Natural killer cell treated with Interleukin-12 subunit alpha and Interleukin-12 subunit beta and Interleukin-15 and Interleukin-18, amount 100 ng/mL, for 72 hours (primary cell): ENCODE results near the gene TSPOAP1. TPM values are rescaled to one million over a fixed set of nuclear protein-coding genes. Genes with fewer than 3 reads are reported as not detected.

Experiments
- ATAC-seq, 2 donors: fragments of 150-1000 bp; cut with Tn5 transposase in 1 of 2; sonication (Bioruptor Pico), chemical (Tn5 transposase) in 1 of 2; 2 replicates each; pipeline ENCODE4 v1.10.0; 2021
- DNase-seq: peaks from one replicate; pipeline ENCODE4 v3.0.0; 2022; ENCODE audit warnings: low spot score
- H3K27ac Mint-ChIP-seq, 2 donors: 1 replicate in 1 of 2; 2 replicates in 1 of 2; pipeline ENCODE4 v1.8.0; 2022; ENCODE audit warnings: mixed read lengths in 2 of 2, mild to moderate bottlenecking in 1 of 2, moderate library complexity in 1 of 2
- H3K27me3 Mint-ChIP-seq, 2 donors: 1 replicate in 1 of 2; 2 replicates in 1 of 2; pipeline ENCODE4 v1.8.0; 2022; ENCODE audit warnings: mixed read lengths in 2 of 2
- H3K36me3 Mint-ChIP-seq: one replicate; pipeline ENCODE4 v1.8.0; 2022; ENCODE audit warnings: mixed read lengths
- H3K4me1 Mint-ChIP-seq, 2 donors: 1 replicate in 1 of 2; 2 replicates in 1 of 2; pipeline ENCODE4 v1.8.0; 2022; ENCODE audit warnings: low read depth in 2 of 2, mixed read lengths in 2 of 2, mild to moderate bottlenecking in 1 of 2
- H3K4me3 Mint-ChIP-seq: one replicate; pipeline ENCODE4 v1.8.0; 2022; ENCODE audit warnings: mixed read lengths
- H3K9me3 Mint-ChIP-seq: 2 replicates; pipeline ENCODE4 v1.8.0; 2022; ENCODE audit warnings: mixed read lengths
- total RNA-seq, 2 donors: library from RNA; stranded (reverse); gene quantifications; one replicate each; pipeline ENCODE4 v1.2.3, GENCODE V29; 2022

Gene TSPOAP1, protein sequence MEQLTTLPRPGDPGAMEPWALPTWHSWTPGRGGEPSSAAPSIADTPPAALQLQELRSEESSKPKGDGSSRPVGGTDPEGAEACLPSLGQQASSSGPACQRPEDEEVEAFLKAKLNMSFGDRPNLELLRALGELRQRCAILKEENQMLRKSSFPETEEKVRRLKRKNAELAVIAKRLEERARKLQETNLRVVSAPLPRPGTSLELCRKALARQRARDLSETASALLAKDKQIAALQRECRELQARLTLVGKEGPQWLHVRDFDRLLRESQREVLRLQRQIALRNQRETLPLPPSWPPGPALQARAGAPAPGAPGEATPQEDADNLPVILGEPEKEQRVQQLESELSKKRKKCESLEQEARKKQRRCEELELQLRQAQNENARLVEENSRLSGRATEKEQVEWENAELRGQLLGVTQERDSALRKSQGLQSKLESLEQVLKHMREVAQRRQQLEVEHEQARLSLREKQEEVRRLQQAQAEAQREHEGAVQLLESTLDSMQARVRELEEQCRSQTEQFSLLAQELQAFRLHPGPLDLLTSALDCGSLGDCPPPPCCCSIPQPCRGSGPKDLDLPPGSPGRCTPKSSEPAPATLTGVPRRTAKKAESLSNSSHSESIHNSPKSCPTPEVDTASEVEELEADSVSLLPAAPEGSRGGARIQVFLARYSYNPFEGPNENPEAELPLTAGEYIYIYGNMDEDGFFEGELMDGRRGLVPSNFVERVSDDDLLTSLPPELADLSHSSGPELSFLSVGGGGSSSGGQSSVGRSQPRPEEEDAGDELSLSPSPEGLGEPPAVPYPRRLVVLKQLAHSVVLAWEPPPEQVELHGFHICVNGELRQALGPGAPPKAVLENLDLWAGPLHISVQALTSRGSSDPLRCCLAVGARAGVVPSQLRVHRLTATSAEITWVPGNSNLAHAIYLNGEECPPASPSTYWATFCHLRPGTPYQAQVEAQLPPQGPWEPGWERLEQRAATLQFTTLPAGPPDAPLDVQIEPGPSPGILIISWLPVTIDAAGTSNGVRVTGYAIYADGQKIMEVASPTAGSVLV (N-terminal part only)
- total RNA-seq = 10 to 100 TPM; 54.0 to 82.3 TPM

DNA sequence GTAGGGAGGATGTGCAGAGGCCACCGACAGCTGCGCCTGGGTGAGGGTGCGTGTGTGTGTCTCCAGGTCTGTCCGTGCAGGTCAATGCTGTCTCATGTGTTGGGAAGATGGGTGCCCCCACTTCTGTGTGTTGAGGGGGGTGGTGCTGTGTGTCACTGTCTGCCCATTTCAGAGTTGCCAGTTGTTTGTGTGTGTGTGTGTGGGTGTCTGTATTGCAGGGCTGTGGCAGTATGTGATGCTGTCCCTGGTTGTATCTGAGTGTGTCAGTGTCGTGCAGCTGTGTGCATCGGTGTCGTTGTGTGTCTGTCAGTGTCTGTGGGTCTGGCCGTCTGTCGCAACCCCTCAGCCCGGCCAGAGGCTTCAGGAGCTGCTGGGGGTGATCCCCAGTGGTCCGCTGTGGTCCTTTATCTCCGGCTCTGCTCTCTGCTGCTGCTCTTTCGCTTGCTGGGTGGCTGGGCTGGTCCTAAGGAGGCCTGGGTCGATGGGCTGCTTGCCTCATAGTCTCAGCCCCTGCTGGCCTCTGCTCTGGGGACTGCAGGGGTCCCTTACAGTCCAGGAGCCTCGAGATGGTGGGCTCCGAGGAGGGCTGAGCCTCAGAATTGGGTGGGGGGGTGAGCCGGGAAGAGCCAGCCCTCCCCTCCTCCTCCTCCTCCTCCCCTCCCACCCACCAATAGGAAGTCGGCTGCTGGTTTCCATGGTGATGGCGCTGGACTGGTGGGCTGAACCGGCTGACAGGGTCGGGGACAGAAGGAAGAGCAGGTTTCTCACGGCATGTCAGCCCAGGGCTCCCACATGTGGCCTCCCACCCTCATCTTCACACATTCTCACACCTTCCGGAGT lies at the start of gene TSPOAP1:
TSS of gene TSPOAP1 (minus strand) at position 601 of the 840 bp plus-strand sequence. CDS start 875 bp downstream, outside the sequence.
- H3K4me1 Mint-ChIP-seq = peaks cover 68 to 75% of the 10 kb centered on the region in 2 donors
- ATAC-seq (peak; percentile 40 to 47), DNase-seq (peak; percentile 88)
- peak within 1 kb of the TSS; percentile 80 for H3K4me3 Mint-ChIP-seq
- peak within 1 kb of the TSS; percentile 100 for H3K27ac Mint-ChIP-seq
- H3K27me3 Mint-ChIP-seq = no peaks in the 10 kb centered on the region
- H3K36me3 Mint-ChIP-seq = peaks cover 21% of the 10 kb centered on the region
- no peaks in the 10 kb centered on the region for H3K9me3 Mint-ChIP-seq

DNA sequence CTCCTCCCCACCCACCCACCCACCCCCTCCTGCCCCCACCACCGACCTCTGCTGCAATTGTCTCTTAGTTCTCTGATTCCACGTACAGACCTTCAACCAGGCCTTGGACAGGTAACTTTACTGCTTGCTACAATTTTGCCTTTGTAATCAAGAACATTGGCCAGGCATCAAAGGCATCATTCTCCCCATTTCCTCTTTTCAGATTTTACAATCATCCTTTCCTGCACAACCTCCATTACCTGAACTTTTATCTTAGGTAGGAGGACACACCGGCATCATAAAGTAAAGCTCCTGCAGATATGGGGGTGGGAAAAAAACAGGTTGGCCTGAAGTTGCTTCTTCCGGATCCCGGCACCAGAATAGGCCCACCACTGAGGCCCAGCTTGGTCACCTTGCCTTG lies 49.1 kb upstream of the TSPOAP1 start:
- no peaks in the 10 kb centered on the region for H3K27me3 Mint-ChIP-seq
- no peak overlapping the region for H3K4me3 Mint-ChIP-seq
- ATAC-seq (no peak), DNase-seq (no peak)
- no peaks in the 10 kb centered on the region for H3K36me3 Mint-ChIP-seq
- H3K27ac Mint-ChIP-seq = no peak overlapping the region
- peaks cover 37 to 43% of the 10 kb centered on the region in 2 donors for H3K4me1 Mint-ChIP-seq
- H3K9me3 Mint-ChIP-seq = no peaks in the 10 kb centered on the region

DNA sequence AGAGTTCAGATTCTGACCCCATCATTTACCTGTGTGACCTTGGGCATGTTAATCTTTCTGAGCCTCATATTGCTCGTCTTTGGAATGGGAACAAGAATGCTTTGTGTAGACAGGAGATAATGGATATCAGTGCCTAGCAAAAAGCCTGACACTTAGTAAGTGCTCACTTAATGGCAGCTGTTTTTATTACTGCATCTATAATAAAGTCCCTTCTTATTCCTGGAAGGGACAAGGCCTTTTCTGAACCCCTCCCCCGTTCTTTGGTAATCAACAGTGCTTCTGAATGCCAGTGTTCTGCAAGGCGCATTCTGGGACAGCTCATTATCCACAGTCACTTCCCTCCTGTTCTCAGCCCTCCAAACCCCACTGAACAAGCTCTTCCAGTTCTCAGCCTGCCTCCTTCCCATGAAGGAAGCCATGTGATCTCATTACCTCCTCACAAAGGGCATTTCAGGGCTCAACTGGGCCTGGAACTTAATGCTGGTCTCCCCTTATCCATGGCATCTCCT lies 48.6 kb upstream of the TSPOAP1 start:
- no peak for ATAC-seq
- DNase-seq = no peak
- Mint-ChIP-seq H3K4me1 (peaks cover 37 to 41% of the 10 kb centered on the region in 2 donors), H3K36me3 (no peaks in the 10 kb centered on the region), H3K27ac (no peak overlapping the region), H3K9me3 (no peaks in the 10 kb centered on the region), H3K4me3 (no peak overlapping the region), H3K27me3 (no peaks in the 10 kb centered on the region)

DNA sequence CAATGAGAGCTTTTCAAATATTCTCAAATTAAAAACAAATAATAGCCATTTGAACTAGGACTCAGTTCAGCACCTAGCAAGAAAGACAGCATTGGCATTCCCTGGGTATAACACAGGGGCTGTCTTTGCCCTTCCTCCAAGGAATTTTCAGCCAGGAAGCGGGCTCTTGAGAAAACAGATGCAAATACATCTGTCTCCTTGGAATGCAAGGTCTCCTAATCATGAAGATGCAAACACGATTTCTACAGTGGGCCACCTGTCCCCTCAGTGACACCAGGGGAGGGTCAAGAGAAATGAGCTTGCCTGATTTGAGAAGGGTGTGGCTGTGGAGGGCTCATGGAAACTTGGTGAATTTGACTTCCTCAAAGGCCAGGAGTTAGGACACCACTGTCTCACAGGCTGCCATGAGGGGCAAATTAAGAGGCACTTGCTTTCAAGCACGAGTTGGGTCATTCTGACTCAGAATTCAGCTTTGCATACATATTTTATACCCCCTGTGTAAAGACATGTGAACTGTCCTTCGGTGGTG lies 47.9 kb upstream of the TSPOAP1 start:
- Mint-ChIP-seq H3K27ac (no peak overlapping the region), H3K4me1 (peaks cover 36 to 42% of the 10 kb centered on the region in 2 donors), H3K27me3 (no peaks in the 10 kb centered on the region), H3K9me3 (no peaks in the 10 kb centered on the region), H3K4me3 (no peak overlapping the region), H3K36me3 (no peaks in the 10 kb centered on the region)
- DNase-seq (no peak), ATAC-seq (no peak)

DNA sequence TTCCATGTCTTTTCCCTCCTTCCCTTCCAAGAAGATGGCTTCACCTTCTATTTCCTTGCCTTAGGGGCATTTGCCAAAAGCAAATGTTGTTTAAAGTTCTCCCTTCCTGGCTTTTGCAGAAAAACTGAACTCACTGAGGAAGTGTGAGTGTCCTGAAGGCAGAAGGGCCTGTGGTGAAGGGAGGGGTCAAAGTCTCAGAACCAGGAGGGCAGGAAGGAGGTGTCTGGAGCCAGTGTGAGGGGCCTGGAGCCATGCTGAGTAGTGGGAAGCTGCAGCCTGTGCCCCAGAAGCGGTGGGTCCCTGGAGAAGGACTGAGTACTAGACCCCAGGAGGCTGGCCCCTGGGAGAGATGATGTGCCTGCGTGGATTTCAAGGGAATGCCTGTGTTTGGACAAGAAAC lies 47.2 kb upstream of the TSPOAP1 start:
- H3K4me3 Mint-ChIP-seq = no peak overlapping the region
- ATAC-seq (no peak), DNase-seq (no peak)
- no peaks in the 10 kb centered on the region for H3K36me3 Mint-ChIP-seq
- no peaks in the 10 kb centered on the region for H3K27me3 Mint-ChIP-seq
- H3K4me1 Mint-ChIP-seq = peaks cover 37 to 42% of the 10 kb centered on the region in 2 donors
- peak overlapping the region in 1 of 2 donors; percentile 30 for H3K27ac Mint-ChIP-seq
- H3K9me3 Mint-ChIP-seq = no peaks in the 10 kb centered on the region

DNA sequence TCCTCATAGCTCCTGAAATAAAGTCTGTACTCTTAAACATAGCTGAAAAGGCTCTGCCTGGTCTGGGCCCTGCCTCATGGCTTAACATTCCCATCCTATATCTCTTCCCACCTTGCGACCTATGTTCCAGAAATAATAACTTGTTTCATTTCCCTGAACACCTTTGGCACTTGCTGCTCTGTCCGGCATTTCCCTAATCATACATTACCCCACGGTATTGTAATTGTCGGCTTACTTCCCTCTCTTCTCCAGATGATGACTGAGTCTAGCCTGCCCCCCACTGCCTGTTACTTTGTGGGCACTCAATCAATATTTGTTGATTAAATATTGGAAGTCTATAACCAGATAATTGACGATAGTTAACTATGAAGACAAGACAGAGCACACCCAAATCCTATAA lies 46.7 kb upstream of the TSPOAP1 start:
- H3K27ac Mint-ChIP-seq = no peak overlapping the region
- no peak for DNase-seq
- ATAC-seq = no peak
- peaks cover 37 to 42% of the 10 kb centered on the region in 2 donors for H3K4me1 Mint-ChIP-seq
- H3K9me3 Mint-ChIP-seq = no peaks in the 10 kb centered on the region
- no peak overlapping the region for H3K4me3 Mint-ChIP-seq
- H3K27me3 Mint-ChIP-seq = no peaks in the 10 kb centered on the region
- H3K36me3 Mint-ChIP-seq = no peaks in the 10 kb centered on the region

DNA sequence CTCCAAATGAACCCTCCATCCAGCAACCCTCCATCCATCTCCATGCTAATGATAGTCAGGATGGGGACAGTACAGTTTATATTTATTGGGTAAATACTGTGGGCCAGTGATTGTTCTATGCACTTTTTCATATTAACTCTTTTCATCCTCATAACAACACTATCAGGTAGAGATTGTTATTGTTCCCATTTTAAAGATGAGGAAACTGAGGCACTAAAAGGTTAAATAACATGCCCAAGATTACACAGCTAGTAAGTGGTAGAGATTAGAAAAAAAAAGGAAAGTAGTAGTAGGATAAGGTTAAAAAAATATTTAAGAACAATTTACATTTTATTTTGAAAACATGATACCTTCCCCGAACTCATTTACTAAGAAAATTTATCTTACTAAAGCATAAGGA lies 45.3 kb upstream of the TSPOAP1 start:
- no peaks in the 10 kb centered on the region for H3K9me3 Mint-ChIP-seq
- DNase-seq (no peak), ATAC-seq (no peak)
- no peak overlapping the region for H3K27ac Mint-ChIP-seq
- H3K36me3 Mint-ChIP-seq = no peaks in the 10 kb centered on the region
- no peak overlapping the region for H3K4me3 Mint-ChIP-seq
- no peaks in the 10 kb centered on the region for H3K27me3 Mint-ChIP-seq
- H3K4me1 Mint-ChIP-seq = peaks cover 35 to 38% of the 10 kb centered on the region in 2 donors

DNA sequence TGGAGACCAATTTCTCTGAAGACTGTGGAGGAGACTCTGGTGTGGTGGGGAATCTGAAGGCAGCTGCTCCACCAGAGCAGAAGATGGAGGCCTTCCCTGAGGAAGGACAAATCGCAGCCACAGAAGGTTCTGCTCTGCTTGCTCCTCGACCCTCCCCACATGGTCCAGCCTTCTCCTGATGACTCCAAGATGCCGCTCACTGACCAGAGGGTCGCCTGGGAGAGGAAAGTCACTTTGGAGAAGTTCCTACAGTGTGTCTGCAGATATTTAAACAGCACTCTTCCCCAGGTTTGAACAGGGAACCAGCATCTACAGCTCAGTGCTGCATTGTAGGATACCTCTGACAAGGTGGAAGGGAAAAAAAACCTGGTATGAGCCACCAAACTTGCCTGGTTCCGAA lies 44.4 kb upstream of the TSPOAP1 start:
- ATAC-seq = no peak
- Mint-ChIP-seq H3K27me3 (no peaks in the 10 kb centered on the region), H3K27ac (no peak overlapping the region), H3K36me3 (no peaks in the 10 kb centered on the region), H3K4me1 (peaks cover 36 to 37% of the 10 kb centered on the region in 2 donors), H3K4me3 (no peak overlapping the region), H3K9me3 (no peaks in the 10 kb centered on the region)
- no peak for DNase-seq

DNA sequence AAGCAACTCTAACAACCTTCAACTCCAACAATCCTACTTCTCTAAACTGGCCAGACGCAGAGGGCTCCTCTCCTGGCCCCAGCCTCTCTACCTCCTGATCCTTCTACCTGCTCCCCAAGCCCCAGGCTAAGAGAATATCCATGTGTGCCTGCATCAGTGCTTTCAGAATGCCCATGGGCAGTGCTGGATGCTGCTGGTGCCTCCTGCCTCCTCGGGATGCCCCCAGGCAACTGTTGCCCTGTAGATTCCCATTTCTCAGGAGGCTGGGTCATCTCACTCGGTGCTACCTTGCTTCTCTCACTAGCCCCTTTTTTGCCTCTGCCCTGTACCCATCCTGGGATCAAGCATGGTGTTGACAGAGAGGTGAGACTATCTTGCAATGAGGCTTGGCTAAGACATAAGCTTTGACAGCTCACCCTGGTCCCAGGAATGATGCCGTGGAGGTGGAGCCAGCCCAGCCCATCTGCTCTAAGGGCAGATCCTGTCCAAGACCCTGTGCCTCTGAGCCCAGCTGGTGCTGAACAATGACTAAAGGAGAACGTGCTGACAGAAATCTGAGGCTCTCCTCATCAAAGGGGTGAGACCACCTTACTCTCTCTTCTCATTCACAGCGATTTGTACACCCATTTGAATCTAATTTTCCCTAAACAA lies 42.8 kb upstream of the TSPOAP1 start:
- no peaks in the 10 kb centered on the region for H3K9me3 Mint-ChIP-seq
- no peaks in the 10 kb centered on the region for H3K27me3 Mint-ChIP-seq
- H3K27ac Mint-ChIP-seq = peak overlapping the region in 1 of 2 donors; percentile 30
- no peak for DNase-seq
- H3K36me3 Mint-ChIP-seq = no peaks in the 10 kb centered on the region
- H3K4me1 Mint-ChIP-seq = peaks cover 36 to 42% of the 10 kb centered on the region in 2 donors
- H3K4me3 Mint-ChIP-seq = no peak overlapping the region
- no peak for ATAC-seq

DNA sequence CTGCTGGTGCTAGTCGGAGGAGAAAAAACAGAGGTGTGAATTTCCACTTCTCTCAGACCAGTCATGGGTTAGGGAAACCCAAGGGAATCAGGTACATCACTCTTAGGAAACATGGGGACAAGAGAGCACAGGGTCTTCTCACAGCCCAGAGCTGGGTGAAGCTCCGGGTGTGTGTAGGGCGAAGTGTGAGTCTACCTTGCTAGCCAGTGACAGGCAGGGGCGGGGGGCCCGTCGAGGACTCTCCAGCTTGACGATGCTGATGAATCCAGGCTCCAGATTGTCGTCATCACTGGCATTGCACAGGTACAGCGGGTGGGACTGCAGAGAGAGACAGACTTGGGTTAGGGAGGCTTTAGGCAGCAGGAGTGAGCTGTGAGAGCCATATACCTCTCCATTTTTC lies 42.1 kb upstream of the TSPOAP1 start:
- Mint-ChIP-seq H3K4me3 (peak overlapping the region; percentile 68), H3K4me1 (peaks cover 36 to 42% of the 10 kb centered on the region in 2 donors), H3K27ac (peak overlapping the region; percentile 22 to 68), H3K36me3 (no peaks in the 10 kb centered on the region), H3K27me3 (no peaks in the 10 kb centered on the region), H3K9me3 (no peaks in the 10 kb centered on the region)
- no peak for DNase-seq
- no peak for ATAC-seq

DNA sequence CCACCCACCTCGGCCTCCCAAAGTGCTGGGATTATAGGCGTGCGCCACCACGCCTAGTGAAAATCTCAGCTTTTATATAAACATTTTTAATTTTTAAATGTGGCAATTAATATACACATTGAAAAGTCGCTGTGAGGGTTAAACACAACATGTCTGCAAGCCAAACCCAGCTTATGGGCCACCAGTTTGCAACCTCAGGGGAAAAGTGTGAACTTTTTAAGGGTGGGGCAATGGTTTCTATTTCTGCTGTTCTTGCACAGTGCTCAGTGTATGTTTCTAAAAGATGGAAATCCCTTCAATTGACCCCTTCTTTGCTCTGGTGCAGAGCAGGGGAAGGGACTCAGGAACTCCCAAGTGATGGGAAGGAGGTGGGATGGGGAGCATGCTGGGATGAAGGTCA lies 41.7 kb upstream of the TSPOAP1 start:
- ATAC-seq = peak; percentile 46 to 69
- no peaks in the 10 kb centered on the region for H3K9me3 Mint-ChIP-seq
- no peaks in the 10 kb centered on the region for H3K36me3 Mint-ChIP-seq
- H3K4me3 Mint-ChIP-seq = peak overlapping the region; percentile 68
- peak overlapping the region; percentile 22 to 68 for H3K27ac Mint-ChIP-seq
- no peaks in the 10 kb centered on the region for H3K27me3 Mint-ChIP-seq
- peaks cover 36 to 42% of the 10 kb centered on the region in 2 donors for H3K4me1 Mint-ChIP-seq
- DNase-seq = no peak

DNA sequence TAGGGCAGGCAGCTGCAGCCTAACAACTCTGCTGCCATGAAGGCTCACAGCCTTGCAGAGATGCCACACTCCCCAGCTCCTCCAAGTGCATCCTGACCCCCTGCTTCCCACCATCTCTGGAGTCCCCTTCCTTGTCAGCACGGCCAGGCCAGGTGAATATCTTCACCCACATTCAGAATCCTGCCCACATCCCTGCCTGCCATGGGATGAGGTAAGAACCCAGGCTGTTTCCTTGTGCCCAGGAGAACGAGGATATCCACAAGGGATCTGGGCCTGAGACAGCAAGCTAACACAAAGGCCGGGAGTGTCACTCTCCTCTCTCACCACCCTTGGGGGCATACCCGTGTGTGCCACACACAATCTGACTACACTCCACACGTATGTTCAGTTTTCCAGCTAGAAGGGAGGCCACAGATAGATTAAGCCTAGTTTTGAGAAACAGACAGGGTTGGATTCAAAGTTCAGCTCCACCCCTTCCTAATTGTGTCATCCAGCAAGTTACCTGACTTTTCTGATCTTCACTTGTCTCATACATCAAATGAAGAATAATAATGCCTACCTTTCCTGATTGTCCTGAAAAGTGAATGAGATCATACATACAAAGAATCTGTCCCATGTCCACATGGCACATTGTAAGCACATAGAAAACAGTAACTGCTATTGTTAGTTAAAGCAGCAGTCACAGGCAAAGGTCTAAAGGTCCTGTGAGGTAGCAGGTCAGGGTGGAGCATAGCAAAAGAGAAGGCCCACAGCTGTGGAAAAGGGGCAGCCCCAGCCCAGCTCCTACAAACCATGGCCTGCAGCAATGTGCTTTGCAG lies 40.8 kb upstream of the TSPOAP1 start:
- ATAC-seq (peak in 1 of 2 donors; percentile 29), DNase-seq (no peak)

More for the DNA sequence above, 40.8 kb upstream of the TSPOAP1 start:
- Mint-ChIP-seq H3K36me3 (no peaks in the 10 kb centered on the region), H3K4me1 (peaks cover 36 to 42% of the 10 kb centered on the region in 2 donors), H3K27ac (peak overlapping the region; percentile 68 to 82), H3K27me3 (no peaks in the 10 kb centered on the region), H3K9me3 (no peaks in the 10 kb centered on the region), H3K4me3 (peak overlapping the region; percentile 67)
